Right hindlimb (tissue), 1 donor: Measurements from ENCODE around the gene SNX17.
A peak's percentile ranks its signal among the peaks of the same experiment; 100 is the strongest.
"Not testable (repeated sequence)": the region's sequence is repeated elsewhere in the genome, so short reads cannot be mapped to it uniquely, and the experiment has no call there.

Experiments used
- DNase-seq: peaks from one replicate; pipeline ENCODE4 v3.0.0-alpha.2; 2018

SNX17 gene, protein sequence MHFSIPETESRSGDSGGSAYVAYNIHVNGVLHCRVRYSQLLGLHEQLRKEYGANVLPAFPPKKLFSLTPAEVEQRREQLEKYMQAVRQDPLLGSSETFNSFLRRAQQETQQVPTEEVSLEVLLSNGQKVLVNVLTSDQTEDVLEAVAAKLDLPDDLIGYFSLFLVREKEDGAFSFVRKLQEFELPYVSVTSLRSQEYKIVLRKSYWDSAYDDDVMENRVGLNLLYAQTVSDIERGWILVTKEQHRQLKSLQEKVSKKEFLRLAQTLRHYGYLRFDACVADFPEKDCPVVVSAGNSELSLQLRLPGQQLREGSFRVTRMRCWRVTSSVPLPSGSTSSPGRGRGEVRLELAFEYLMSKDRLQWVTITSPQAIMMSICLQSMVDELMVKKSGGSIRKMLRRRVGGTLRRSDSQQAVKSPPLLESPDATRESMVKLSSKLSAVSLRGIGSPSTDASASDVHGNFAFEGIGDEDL

GRCh38 chr2:27370026-27370815, at the start of gene SNX17, which contains the start of gene EIF2B4:
TSS of gene SNX17 (plus strand) at chr2:27370616. CDS start at chr2:27370744, 128 bp downstream.
TSS of gene EIF2B4 (minus strand) at chr2:27370338. CDS start at chr2:27370314, 24 bp downstream.
- DNase-seq, result peak; percentile 100

- DNase-seq, result peak; percentile 31
These were observed 49.4 kb upstream of the SNX17 start for GRCh38 chr2:27320958-27321543.

DNA sequence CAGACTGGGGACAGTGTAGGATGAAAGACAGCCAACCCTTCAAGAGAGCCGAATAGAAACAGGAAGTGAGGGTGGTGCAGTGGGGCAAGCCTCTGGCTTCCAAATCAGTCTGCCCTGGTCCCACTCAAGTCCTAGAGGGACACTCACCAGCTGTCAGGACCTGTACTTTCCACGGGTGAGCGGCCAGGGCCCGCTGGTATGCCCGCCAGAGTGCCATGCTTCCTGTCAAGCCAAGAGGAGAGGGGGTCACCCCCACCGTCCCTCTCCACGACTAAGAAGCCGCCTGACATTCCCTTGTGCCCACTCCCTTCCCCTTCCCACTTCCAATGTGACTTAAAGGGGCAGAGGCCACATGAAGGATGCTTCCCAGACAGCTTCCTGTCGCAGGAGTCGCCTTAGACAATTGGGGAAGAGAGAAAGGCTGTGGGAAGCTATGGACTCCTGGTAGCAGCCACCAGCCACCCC, 48.1 kb upstream of the SNX17 start:
- no peak for DNase-seq

GRCh38 chr2:27322766-27323595, 47.4 kb upstream of the SNX17 start, which contains the start of gene MPV17:
TSS of gene MPV17 (minus strand) at chr2:27323097. CDS start at chr2:27322517, 580 bp downstream.
- DNase-seq, result peak; percentile 95

GRCh38 chr2:27323596-27324285, 46.7 kb upstream of the SNX17 start:
- DNase-seq, result no peak

GRCh38 chr2:27324720-27325119, 45.7 kb upstream of the SNX17 start:
- DNase-seq, result no peak

- no peak for DNase-seq
These were observed 35.1 kb upstream of the SNX17 start for GRCh38 chr2:27335311-27335710.

- DNase-seq, result no peak
These were observed 34.2 kb upstream of the SNX17 start for GRCh38 chr2:27336173-27336572.

DNA sequence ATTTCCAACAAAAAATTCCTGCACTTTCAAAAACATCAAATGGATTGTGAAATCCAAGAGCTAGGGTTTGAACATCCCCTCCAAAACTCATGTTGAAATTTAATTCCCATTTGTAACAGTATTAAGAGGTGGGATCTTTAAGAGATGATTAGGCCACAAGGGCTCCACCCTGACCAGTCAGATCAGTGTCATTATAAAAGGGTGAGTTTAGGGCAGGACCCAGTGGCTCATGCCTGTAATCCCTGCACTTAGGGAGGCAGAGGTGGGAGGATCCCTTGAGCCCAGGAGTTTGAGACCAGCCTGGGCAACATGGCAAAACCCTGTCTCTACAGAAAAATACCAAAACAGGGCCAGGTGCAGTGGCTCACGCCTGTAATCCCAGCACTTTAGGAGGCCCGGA, 22.8 kb upstream of the SNX17 start:
- DNase-seq, result no peak

GRCh38 chr2:27350106-27350693, 20.2 kb upstream of the SNX17 start:
- DNase-seq, result no peak

DNA sequence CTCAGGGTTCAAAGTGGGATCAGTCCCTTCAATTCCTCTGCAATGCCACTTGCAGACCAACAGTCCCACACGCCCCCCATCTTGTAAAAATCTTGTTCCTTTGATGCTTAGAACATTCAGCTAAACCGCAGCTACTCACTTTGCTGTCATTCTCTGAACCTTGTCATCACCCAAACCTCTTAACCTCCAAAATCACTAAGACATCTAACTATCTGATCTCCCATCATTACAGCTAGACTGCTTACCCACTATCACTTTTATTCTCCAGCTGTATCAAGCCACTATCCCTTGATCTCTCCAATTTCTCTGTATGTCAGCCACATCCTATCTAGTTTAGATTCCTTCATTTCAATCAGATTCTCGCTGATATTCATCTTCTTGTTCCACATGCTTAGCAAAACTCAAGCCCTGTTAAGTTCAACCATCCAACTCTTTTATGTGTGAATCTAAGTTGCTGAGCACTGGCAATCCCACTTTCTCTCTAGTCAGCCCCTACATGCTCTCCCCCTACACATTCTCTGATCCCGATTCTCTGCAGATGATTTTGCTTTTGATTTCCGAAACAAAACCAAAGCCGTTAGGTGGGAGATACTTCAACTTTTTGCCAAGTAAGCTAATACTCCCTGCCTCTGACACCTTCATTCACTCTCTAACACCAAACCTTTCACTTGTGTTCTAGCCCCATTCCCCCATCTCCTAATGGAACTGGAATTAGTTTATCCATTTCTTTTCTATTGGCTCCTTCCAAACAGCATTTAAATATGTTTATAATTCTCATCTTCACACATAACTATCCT, 18.4 kb upstream of the SNX17 start:
- DNase-seq, result no peak

DNA sequence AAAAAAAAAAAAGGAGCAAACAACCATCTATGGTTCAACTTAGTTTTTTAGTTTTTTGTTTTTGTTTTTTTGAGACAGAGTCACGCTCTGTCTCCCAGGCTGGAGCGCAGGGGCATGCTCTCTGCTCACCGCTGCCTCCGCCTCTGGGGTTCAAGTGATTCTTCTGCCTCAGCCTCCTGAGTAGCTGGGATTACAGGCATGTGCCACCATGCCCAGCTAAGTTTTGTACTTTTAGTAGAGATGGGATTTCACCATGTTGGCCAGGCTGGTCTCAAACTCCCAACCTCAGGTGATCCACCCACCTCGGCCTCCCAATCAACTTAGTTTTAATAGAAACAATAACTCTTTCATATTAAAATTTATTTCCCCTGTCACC, 17.0 kb upstream of the SNX17 start:
- not testable (repeated sequence) for DNase-seq

GRCh38 chr2:27353762-27354596, 16.4 kb upstream of the SNX17 start:
- no peak for DNase-seq

GRCh38 chr2:27354597-27354927, 15.9 kb upstream of the SNX17 start:
- DNase-seq, result no peak

DNA sequence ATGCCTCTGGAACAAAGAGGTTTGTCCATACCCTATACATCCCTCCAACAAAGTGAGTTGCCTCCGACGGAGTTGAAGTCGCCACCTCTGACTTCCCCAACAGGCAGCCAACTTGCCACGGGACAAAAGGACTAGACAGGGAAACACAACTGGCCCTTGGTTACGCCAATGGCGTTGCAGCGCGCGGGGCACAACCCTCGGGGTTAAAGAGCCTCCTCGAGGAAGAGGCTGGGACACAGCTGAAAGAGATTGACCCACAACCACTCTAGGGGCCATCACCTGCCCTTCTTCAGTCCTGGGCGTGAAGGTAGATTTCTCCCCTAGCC, 14.4 kb upstream of the SNX17 start:
- DNase-seq, result no peak

DNA sequence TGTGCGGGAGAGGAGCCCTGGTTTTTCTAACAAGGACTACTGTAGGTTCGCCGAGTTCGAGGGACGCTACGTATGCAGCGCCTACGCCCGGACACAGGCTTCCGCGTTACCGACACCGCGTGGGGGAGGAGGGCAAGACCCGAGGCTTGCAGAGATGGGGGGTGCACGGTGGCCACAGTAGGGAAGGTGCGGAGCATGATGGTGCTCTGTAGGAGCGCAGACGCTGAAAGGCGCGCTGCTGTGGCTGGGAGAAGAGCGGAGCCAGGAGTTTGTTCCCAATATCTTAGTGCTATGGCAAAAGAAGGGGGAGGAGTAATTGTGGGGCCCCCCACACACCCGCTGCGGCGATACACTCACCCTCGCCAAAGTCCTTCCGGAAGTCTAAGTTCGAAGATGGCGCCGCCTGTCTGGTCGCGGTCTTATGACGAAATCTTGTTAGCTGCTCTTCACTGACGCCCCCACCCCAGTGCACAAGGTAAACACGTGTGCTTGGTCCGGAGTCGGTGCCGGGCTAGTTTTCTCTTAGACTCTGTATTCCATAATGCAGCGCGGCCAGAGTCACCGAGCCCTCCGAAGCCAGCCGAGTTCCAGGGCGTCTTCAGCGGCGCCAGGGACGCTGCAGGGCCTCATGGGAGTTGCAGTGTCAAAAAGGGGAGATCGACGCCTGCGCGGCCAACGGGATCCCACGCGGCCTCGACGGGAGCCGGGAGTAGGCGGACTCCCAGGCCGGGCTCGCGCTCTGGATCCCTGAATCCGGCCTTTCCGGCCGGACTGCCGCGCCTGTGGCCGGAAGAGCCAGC, 13.8 kb upstream of the SNX17 start, which contains the start of gene GTF3C2:
GTF3C2 (minus strand) TSS at position 383 of the 800 bp plus-strand sequence. CDS start 13,210 bp downstream, outside the sequence.
- peak; percentile 96 for DNase-seq

DNA sequence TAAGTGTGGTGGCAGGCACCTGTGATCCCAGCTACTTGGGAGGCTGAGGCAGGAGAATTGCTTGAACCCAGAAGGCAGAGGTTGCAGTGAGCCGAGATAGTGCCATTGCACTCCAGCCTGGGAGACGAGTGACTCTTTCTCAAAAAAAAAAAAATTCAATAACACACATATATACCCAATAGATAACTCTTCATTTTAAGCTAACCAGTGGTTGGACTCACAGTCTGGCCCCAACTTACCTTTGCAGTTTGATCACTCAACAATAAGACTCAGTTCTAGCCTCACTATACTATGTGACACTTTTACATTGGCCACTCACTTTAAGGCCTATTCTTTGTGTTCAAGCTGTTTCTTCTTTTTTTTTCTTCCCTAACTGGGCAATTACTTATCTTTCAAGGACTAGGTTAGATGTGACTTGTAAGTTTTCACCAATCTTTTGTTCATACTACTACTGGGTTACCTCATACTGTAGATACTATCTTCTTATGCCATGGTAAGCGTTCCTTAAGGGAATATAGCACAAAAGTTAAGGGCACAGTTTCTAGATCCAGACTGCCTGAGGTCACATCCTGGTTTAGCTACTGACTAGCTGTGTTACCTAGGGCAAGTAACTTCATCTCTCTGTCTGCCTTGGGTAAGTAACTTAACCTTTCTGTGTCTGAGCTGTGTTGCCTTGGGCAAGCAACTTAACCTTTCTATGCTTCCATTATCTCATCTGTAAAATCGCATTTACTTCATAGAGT, 7.6 kb upstream of the SNX17 start:
- DNase-seq, result no peak

DNA sequence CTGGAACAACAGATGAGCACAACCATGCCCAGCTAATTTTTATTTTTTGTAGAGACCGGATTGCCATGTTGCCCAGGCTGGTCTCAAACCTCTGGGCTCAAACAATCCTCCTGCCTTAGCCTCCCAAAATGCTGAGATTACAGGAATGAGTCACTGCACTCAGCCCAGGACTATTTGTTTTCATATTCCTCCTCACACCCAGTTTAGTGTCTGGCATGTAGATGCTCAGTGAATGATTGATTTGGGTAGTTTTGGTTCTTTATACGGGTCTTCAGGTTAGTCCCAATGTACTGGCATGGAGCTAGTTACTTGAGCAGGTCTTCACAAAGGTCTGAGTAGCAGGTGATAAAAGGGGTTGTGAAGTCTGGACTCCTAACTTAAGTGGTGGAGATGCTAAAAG, 6.5 kb upstream of the SNX17 start:
- DNase-seq, result no peak
